Stimulated activated CD4-positive, alpha-beta T cell treated with anti-CD3 and anti-CD28 coated beads, Interleukin-1b, Interleukin-23, amount 100 ng/mL, for 4 hours (primary cell): ENCODE measurements around the gene SCN3A.

ENCODE experiments used
- DNase-seq, 2 donors: peaks; one replicate each; pipeline ENCODE4 v3.0.0-alpha.2; 2020; ENCODE audit warnings: low read depth in 2 of 2

Gene SCN3A

DNA sequence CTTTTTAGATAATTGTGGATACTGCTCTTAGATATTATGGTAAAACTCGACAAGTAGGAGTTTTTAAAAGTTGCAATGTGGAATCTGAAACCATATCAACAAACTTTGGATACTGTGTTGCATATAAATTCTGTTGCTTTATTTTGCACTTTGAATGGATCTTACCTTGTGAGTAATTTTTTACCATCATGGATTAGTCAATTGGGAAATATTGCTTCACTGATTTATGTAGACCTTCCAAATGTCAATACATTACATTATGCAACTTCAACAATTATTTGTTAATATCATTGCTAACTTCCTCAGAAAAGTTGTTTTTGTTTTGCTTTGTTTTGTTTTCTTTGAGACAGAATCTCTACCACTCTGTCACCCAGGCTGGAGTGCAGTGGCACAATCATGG lies 146.5 kb downstream of the SCN3A start:
- DNase-seq, result no peak

DNA sequence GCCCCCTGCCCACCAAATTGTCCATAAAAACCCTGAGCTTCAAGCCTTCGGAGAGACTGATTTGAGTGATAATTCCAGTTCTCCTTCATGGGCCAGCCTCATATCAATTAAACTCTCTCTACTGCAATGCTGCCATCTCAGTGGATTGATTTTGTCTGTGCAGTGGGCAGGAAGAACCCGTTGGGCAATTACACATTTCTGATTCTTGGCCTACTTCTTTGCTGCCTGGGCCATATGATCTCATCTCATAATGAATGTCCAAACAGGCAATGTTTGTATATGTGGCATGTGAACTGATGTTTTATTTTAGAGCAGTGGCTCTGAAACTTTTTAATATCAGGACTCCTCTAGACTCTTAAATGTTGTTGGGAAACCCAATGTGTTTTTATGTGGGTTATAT lies 147.3 kb downstream of the SCN3A start:
- no peak for DNase-seq

DNA sequence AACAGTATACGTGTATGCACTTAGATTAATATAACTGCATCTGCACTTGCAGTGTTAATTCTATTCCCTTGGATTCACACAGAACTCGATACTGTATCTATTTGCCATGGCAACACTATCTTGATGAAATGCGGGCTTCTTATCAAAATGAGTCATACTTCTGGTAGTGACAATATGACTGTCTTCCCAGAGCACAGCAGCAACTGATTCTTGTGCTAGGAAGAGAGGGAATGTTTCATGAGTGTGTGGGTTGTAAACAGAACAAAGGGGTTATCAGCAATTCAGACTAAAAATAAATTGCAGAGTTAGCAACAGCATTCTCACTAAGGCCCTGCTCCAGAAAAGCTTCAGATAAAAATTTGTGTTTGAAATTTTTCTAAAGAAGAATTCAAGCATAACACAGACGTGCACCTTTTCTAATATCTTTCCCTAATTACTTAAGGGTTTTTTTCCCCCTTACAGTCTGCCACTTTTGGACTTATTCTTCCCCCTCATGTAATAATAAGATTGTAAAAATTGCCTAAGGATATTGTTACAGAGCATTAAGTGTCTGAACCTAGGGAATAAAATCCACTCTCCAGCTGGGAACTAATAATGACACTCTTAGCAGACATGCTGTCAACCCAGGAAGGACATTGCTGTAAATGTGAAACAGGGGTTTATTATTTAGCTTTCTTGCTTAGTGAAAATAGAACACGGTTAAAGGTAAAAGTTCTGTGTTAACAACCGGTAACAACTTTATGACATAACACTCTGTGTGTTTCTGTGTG lies 148.6 kb downstream of the SCN3A start:
- DNase-seq, result no peak

DNA sequence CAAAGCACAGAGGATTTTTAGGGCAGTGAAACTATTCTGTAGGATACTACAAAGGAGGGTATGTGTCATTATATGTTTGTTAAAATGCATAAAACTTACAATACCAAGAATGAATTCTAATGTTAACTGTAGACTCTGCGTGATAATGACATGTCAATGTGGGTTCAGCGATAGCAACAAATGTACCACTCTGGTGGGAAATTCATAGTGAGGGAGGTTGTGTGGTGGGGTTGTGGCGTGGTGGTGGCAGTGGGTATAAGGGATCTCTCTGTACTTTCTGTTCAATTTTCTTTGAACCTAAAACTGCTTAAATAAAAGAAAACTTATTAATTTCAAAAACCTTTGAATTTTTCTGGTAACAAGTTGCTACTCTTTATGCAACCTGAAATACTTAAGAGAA lies 149.2 kb downstream of the SCN3A start:
- DNase-seq, result no peak

DNA sequence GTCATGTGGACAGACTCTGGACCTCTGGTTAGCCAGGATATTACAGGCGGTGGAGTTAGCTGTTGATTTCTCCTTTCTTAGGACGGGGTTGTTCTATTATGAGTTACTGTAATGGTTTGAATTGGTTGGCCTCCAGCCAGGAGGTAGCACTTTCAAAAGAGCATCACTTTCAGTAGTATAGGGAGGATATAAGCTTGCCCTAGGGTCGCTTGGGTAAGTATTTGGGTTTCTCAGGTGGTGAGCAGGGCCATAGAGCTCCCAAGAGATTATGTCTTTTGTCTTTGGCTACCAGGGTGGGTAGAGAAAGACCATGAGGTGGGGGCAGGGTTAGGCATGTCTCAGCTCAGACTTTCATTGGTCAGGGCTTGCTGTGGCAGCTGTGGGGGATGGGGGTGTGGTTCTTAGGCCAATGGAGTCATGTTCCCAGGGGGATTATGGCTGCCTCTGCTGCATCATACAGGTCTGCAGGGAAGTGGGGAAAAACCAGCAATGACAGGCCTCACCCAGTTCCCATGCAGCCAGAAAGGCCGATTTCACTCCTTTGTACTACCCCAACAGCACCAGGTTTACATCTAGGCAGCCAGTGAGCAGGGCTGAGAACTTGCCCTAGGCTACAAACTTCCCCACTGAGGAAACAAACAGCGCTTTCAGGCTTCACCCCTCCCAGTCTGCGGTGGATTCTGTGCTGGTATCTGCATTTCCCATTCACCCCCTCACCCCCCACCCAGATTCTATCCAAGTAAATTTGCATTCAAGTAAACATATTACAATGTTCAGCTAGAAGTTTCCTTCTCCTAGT lies 159.1 kb downstream of the SCN3A start:
- DNase-seq, result no peak
